GM20000 (cell line): ENCODE results near the gene PHKG1.
"Not testable (repeated sequence)": the region's sequence is repeated elsewhere in the genome, so short reads cannot be mapped to it uniquely, and the experiment has no call there.

Experiments
- DNase-seq: peaks from one replicate; pipeline ENCODE4 v3.0.0; 2012; ENCODE audit warnings: low spot score
- CTCF ChIP-seq: IDR thresholded peaks from 2 replicates; pipeline ENCODE4 v1.5.1; 2012; ENCODE audit warnings: mild to moderate bottlenecking, control low read depth; ENCODE audit errors: extremely low read depth, missing control alignments

PHKG1 gene

GRCh38 chr7:56092789-56093531 is at the start of gene PHKG1:
Gene PHKG1 (minus strand): TSS chr7:56092952. CDS start chr7:56088941, 4,011 bp downstream.
- DNase-seq: no peak

GRCh38 chr7:56131062-56131461 is 38.3 kb upstream of the PHKG1 start:
- not testable (repeated sequence) for DNase-seq

More at GRCh38 chr7:56092789-56093531, at the start of gene PHKG1:
- no peak for TF ChIP-seq CTCF

- DNase-seq: no peak
- TF ChIP-seq CTCF: no peak
Measured at GRCh38 chr7:56127241-56127975, 34.7 kb upstream of the PHKG1 start.

- TF ChIP-seq CTCF: no peak
- DNase-seq: no peak
Measured at GRCh38 chr7:56125831-56126230, 33.1 kb upstream of the PHKG1 start.

- no peak for DNase-seq
- TF ChIP-seq CTCF: no peak
Measured at GRCh38 chr7:56124981-56125380, 32.2 kb upstream of the PHKG1 start.

- TF ChIP-seq CTCF: no peak
- no peak for DNase-seq
Measured at GRCh38 chr7:56121440-56121839, 28.7 kb upstream of the PHKG1 start.

GRCh38 chr7:56115852-56116538 is 23.2 kb upstream of the PHKG1 start, which contains the start of gene NUPR2:
Gene NUPR2 (minus strand): TSS chr7:56116417. CDS start chr7:56116314, 103 bp downstream.
- no peak for TF ChIP-seq CTCF

GRCh38 chr7:56112244-56112643 is 19.5 kb upstream of the PHKG1 start:
- DNase-seq: not testable (repeated sequence)

More at GRCh38 chr7:56115852-56116538, 23.2 kb upstream of the PHKG1 start, which contains the start of gene NUPR2:
- no peak for DNase-seq
